Testis (tissue), 2 donors: ENCODE data around the gene EYS.

Source experiments
- CTCF ChIP-seq, 3 experiments: fragments of 450-650 bp in 2 of 3; fragments of 200-600 bp in 1 of 3; sonication (generic) in 1 of 3; IDR thresholded peaks; one replicate each; pipeline ENCODE4 v1.5.1; 2016 to 2019; ENCODE audit warnings: antibody characterized with exemption in 3 of 3, mild to moderate bottlenecking in 2 of 3, moderate library complexity in 1 of 3
- POLR2A ChIP-seq: fragments of 450-650 bp; IDR thresholded peaks from one replicate; pipeline ENCODE4 v1.6.1; 2017; ENCODE audit warnings: antibody characterized with exemption, mild to moderate bottlenecking, moderate library complexity

- TF ChIP-seq POLR2A (no peak), CTCF (IDR thresholded peaks at IDR 0.05) (no peak)
Observed at GRCh38 chr6:63765828-63766227, 1941.2 kb downstream of the EYS start.
